Activated B cell treated with CpG ODN at 0.5 μM for 24 hours (primary cell): ENCODE results near the gene FLNB. TPM values are rescaled to one million over a fixed set of nuclear protein-coding genes. Genes with fewer than 3 reads are reported as not detected.
A peak's percentile ranks its signal among the peaks of the same experiment; 100 is the strongest.

ENCODE experiments used
- ATAC-seq: fragments of 200-7000 bp; cut with Tn5 transposase; one replicate; pipeline ENCODE4 v1.10.0; 2021; ENCODE audit warnings: low read depth, mild to moderate bottlenecking, moderate library complexity
- CTCF ChIA-PET: fragments of 350-600 bp; sonication (Branson Sonifier 250); formaldehyde crosslinking; loops from one replicate; lab custom pipeline; 2021; ENCODE audit warnings: antibody characterized with exemption; lab: Charles Lee
- POLR2A ChIA-PET: fragments of 350-600 bp; sonication (Branson Sonifier 250); formaldehyde crosslinking; loops from one replicate; lab custom pipeline; 2021; ENCODE audit warnings: antibody characterized with exemption; lab: Charles Lee
- DNase-seq: peaks from one replicate; pipeline ENCODE4 v3.0.0; 2022
- H3K27ac Mint-ChIP-seq: one replicate; pipeline ENCODE4 v1.8.0; 2020; ENCODE audit warnings: mixed read lengths
- H3K27me3 Mint-ChIP-seq: one replicate; pipeline ENCODE4 v1.8.0; 2021; ENCODE audit warnings: mixed read lengths
- H3K36me3 Mint-ChIP-seq: one replicate; pipeline ENCODE4 v1.8.0; 2021; ENCODE audit warnings: low read depth, mixed read lengths
- H3K4me1 Mint-ChIP-seq: one replicate; pipeline ENCODE4 v1.8.0; 2021; ENCODE audit warnings: mixed read lengths
- H3K4me3 Mint-ChIP-seq: one replicate; pipeline ENCODE4 v1.8.0; 2020; ENCODE audit warnings: mild to moderate bottlenecking, mixed read lengths
- H3K9me3 Mint-ChIP-seq: one replicate; pipeline ENCODE4 v1.8.0; 2020; ENCODE audit warnings: mixed read lengths
- CTCF ChIP-seq: fragments of 200-600 bp; IDR thresholded peaks from one replicate; pipeline ENCODE4 v1.8.0; 2022; ENCODE audit warnings: antibody characterized with exemption, mild to moderate bottlenecking
- intact Hi-C: fragments of 100-400 bp; cut with micrococcal nuclease; formaldehyde crosslinking; loops from one replicate; pipeline ENCODE4 v1.15.1; 2024
- total RNA-seq: library from RNA; stranded (reverse); gene quantifications from 2 replicates; pipeline ENCODE4 v1.2.3, GENCODE V29; 2022

Gene FLNB
- total RNA-seq, 1 donor from 2014 or later, result 16.7 TPM

- ATAC-seq, result no peak
- Mint-ChIP-seq H3K4me3 (peak overlapping the region; percentile 57), H3K36me3 (no peaks in the 10 kb centered on the region), H3K9me3 (no peaks in the 10 kb centered on the region), H3K4me1 (peaks cover 41% of the 10 kb centered on the region), H3K27me3 (no peaks in the 10 kb centered on the region), H3K27ac (peak overlapping the region; percentile 77)
- intact Hi-C loops, result loop anchor here (2.0 to 10.0 kb wide), 2 partner anchors 27 to 79 kb away; partner anchors contain the start of gene FLNB
- ChIA-PET CTCF (interaction anchor here (1.2 kb wide), 1 partner anchor 594 kb away, joined by 3 read pairs; no protein-coding TSS in a partner anchor), POLR2A (interaction anchor here (0.6 kb wide), 3 partner anchors 48 to 1115 kb away, joined by 5 to 18 read pairs (median 5); no protein-coding TSS in a partner anchor)
- TF ChIP-seq CTCF, result no peak
- DNase-seq, result no peak
Observed at GRCh38 chr3:58035524-58036255, 27.5 kb downstream of the FLNB start.

GRCh38 chr3:58036293-58037032 lies 28.2 kb downstream of the FLNB start:
- DNase-seq, result no peak
- H3K27ac Mint-ChIP-seq, result no peak overlapping the region
- no peak overlapping the region for H3K4me3 Mint-ChIP-seq
- TF ChIP-seq CTCF, result no peak
- intact Hi-C loops, result loop anchor here (10.0 kb wide), 1 partner anchor 78 kb away; no protein-coding TSS in a partner anchor
- CTCF ChIA-PET, result interaction anchor here (1.2 kb wide), 1 partner anchor 594 kb away, joined by 3 read pairs; no protein-coding TSS in a partner anchor
- H3K36me3 Mint-ChIP-seq, result no peaks in the 10 kb centered on the region
- no peak for ATAC-seq
- H3K9me3 Mint-ChIP-seq, result no peaks in the 10 kb centered on the region
- H3K4me1 Mint-ChIP-seq, result peaks cover 49% of the 10 kb centered on the region
- no peaks in the 10 kb centered on the region for H3K27me3 Mint-ChIP-seq
- POLR2A ChIA-PET, result no interaction called here

DNA sequence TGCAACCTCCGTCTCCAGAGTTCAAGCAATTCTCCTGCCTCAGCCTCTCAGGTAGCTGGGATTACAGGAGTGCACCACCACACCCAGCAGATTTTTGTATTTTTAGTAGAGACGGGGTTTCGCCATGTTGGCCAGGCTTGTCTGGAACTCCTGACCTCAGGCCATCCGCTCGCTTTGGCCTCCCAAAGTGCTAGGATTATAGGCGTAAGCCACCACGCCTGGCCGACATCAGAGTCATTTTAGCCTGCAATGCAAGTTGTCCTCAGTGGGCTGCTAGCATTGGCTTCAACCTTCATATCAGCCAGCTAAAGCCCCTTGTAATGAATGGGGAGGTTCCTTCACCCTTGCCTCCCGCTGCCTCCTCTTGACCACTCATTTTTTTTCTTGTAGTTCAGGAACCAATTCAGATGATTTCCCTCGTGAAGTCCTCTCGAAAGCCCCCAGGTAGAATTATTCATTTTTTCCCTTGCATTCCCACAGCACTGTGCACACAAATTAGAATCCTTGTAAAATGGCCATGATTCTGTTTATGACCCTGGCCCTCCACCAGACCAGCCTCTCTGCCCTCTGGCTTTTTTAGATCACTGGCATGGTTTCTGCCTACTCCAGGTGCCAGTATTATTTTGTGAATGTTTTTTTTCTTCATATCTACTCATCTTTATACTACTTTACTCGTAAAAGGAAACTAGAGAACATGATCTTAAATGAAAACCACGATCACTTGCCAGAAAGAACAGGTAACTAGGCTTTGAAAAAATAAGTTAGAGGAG lies 29.1 kb downstream of the FLNB start:
- DNase-seq (no peak), ATAC-seq (no peak)
- Mint-ChIP-seq H3K36me3 (no peaks in the 10 kb centered on the region), H3K4me1 (peaks cover 55% of the 10 kb centered on the region), H3K27ac (no peak overlapping the region), H3K9me3 (no peaks in the 10 kb centered on the region), H3K4me3 (no peak overlapping the region), H3K27me3 (no peaks in the 10 kb centered on the region)
- POLR2A ChIA-PET, result no interaction called here
- TF ChIP-seq CTCF, result no peak
- intact Hi-C loops, result loop anchor here (10.0 kb wide), 1 partner anchor 77 kb away; no protein-coding TSS in a partner anchor
- CTCF ChIA-PET, result no interaction called here

- ATAC-seq (no peak), DNase-seq (no peak)
- no peaks in the 10 kb centered on the region for H3K36me3 Mint-ChIP-seq
- H3K4me3 Mint-ChIP-seq, result no peak overlapping the region
- ChIA-PET POLR2A (no interaction called here), CTCF (no interaction called here)
- H3K9me3 Mint-ChIP-seq, result no peaks in the 10 kb centered on the region
- intact Hi-C loops, result loop anchor here (10.0 kb wide), 1 partner anchor 76 kb away; no protein-coding TSS in a partner anchor
- H3K27ac Mint-ChIP-seq, result no peak overlapping the region
- TF ChIP-seq CTCF, result no peak
- peaks cover 54% of the 10 kb centered on the region for H3K4me1 Mint-ChIP-seq
- H3K27me3 Mint-ChIP-seq, result no peaks in the 10 kb centered on the region
Observed at GRCh38 chr3:58038675-58039292, 30.6 kb downstream of the FLNB start.
